Lower leg skin (tissue), 3 donors: ENCODE results near the gene CPA5.

Experiments
- POLR2A ChIP-seq, 2 donors: fragments of 450-650 bp; IDR thresholded peaks; one replicate each; pipeline ENCODE4 v1.6.1; 2016 to 2017; ENCODE audit warnings: antibody characterized with exemption in 2 of 2, mild to moderate bottlenecking in 1 of 2, moderate library complexity in 1 of 2
- TF ChIP-seq, protein P1 (sequence below), 3 donors: fragments of 450-650 bp; IDR thresholded peaks; one replicate each; pipeline ENCODE4 v1.5.1; 2016; ENCODE audit warnings: antibody characterized with exemption in 3 of 3, mild to moderate bottlenecking in 3 of 3, moderate library complexity in 2 of 3

DNA sequence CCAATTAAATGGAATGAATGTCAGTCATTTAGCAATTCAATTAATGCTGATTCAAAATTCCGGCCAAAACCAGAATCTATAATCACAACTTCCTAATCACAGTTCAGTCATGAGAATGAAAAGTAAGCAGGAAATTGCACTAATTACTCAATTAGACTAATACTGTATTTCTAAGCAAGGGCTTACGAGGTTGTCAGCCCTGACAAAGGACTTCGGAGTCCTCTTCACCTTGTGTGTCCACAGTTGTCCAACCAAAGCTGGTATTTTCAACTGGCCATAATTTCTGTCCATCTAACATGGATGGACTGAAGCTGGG lies 53.1 kb downstream of the CPA5 start:
- TF ChIP-seq, protein P1, sequence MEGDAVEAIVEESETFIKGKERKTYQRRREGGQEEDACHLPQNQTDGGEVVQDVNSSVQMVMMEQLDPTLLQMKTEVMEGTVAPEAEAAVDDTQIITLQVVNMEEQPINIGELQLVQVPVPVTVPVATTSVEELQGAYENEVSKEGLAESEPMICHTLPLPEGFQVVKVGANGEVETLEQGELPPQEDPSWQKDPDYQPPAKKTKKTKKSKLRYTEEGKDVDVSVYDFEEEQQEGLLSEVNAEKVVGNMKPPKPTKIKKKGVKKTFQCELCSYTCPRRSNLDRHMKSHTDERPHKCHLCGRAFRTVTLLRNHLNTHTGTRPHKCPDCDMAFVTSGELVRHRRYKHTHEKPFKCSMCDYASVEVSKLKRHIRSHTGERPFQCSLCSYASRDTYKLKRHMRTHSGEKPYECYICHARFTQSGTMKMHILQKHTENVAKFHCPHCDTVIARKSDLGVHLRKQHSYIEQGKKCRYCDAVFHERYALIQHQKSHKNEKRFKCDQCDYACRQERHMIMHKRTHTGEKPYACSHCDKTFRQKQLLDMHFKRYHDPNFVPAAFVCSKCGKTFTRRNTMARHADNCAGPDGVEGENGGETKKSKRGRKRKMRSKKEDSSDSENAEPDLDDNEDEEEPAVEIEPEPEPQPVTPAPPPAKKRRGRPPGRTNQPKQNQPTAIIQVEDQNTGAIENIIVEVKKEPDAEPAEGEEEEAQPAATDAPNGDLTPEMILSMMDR (IDR thresholded peaks at IDR 0.05), result no peak
- no peak for TF ChIP-seq POLR2A (IDR thresholded peaks at IDR 0.05)
